ENCODE data around the gene SCEL. TPM values are rescaled to one million over a fixed set of nuclear protein-coding genes. Genes with fewer than 3 reads are reported as not detected.
A peak's percentile ranks its signal among the peaks of the same experiment; 100 is the strongest.

Gene SCEL
- total and polyA plus RNA-seq, 2 experiments from 2014 or later, result not detected

GRCh38 chr13:77514336-77514726 lies 21.2 kb upstream of the SCEL start:
- Histone ChIP-seq H3K27ac (ENCODE audit: low read depth) (no peak overlapping the region), H3K4me3 (no peak overlapping the region), H4K20me1 (replicated peaks; ENCODE audit: insufficient read depth) (no peaks in the 10 kb centered on the region), H3F3A (replicated peaks; ENCODE audit: low read depth) (no peaks in the 10 kb centered on the region), H3K4me1 (ENCODE audit: insufficient read depth) (no peaks in the 10 kb centered on the region), H3K9me2 (ENCODE audit: insufficient read depth) (no peaks in the 10 kb centered on the region), H3K4me2 (no peak overlapping the region), H3K36me3 (ENCODE audit: insufficient read depth) (no peaks in the 10 kb centered on the region), H3K27me3 (ENCODE audit: insufficient read depth) (no peaks in the 10 kb centered on the region), H3K79me2 (replicated peaks; ENCODE audit: insufficient read depth) (no peaks in the 10 kb centered on the region), H2AFZ (peak overlapping the region; percentile 47; the same call in 1 of the 2 replicates)
- DNase-seq (ENCODE audit: low spot score) (no peak), ATAC-seq (no peak)
- H3K27me3 Mint-ChIP-seq (ENCODE audit: insufficient read depth, low read depth, poor library complexity), result no peaks in the 10 kb centered on the region
- H3K9me3 Mint-ChIP-seq, result no peaks in the 10 kb centered on the region
- no peaks in the 10 kb centered on the region for H3K36me3 Mint-ChIP-seq (ENCODE audit: low read depth)
- H3K4me1 Mint-ChIP-seq, result no peaks in the 10 kb centered on the region
- TF ChIP-seq ZNF114 (CRISPR knock-in tag; IDR thresholded peaks at IDR 0.05) (no peak), STAT1 (IDR thresholded peaks at IDR 0.05; ENCODE audit: unreplicated experiment) (no peak), ZNF462 (CRISPR knock-in tag; IDR thresholded peaks at IDR 0.05) (no peak), REST (IDR thresholded peaks at IDR 0.05; ENCODE audit: unreplicated experiment) (no peak), CTCF (conservative IDR thresholded peaks at IDR 0.05; ENCODE audit: low read depth in 2 of 2) (no peak), JUNB (IDR thresholded peaks at IDR 0.05; ENCODE audit: unreplicated experiment) (no peak), POLR2AphosphoS5 (IDR thresholded peaks at IDR 0.05; ENCODE audit: low read depth) (no peak), ETS1 (IDR thresholded peaks at IDR 0.05) (no peak), ZNF331 (CRISPR knock-in tag; IDR thresholded peaks at IDR 0.05; ENCODE audit: low read depth) (no peak), EZH2phosphoT487 (IDR thresholded peaks at IDR 0.05; ENCODE audit: unreplicated experiment) (no peak), CREB1 (CRISPR knock-in tag; IDR thresholded peaks at IDR 0.05; ENCODE audit: low read depth) (no peak), NANOG (IDR thresholded peaks at IDR 0.05; ENCODE audit: borderline replicate concordance) (no peak), EZH2 (IDR thresholded peaks at IDR 0.05; ENCODE audit: low read depth, unreplicated experiment) (no peak)
- H3K27ac Mint-ChIP-seq, result no peak overlapping the region
- H3K4me3 Mint-ChIP-seq, result no peak overlapping the region
